GM23338 (cell line): Measurements from ENCODE around the gene SRRD. TPM values are rescaled to one million over a fixed set of nuclear protein-coding genes. Genes with fewer than 3 reads are reported as not detected.

ENCODE experiments used
- ATAC-seq: fragments of 200-7000 bp; cut with Tn5 transposase; 3 replicates; pipeline ENCODE4 v1.9.1; 2020
- DNase-seq: peaks from one replicate; pipeline ENCODE4 v3.0.0-alpha.2; 2015; ENCODE audit warnings: low spot score
- H2AFZ ChIP-seq: fragments of 200-600 bp; sonication (generic); 2 replicates; pipeline ENCODE4 v1.8.0; 2016; ENCODE audit warnings: antibody characterized with exemption, mild to moderate bottlenecking, moderate library complexity
- H3F3A ChIP-seq: fragments of 200-600 bp; sonication (generic); replicated peaks from 2 replicates; pipeline ENCODE4 v1.8.0; 2017; ENCODE audit warnings: antibody characterized with exemption, mixed run types, low read depth
- H3K27ac ChIP-seq: fragments of 200-600 bp; sonication (generic); 2 replicates; pipeline ENCODE4 v1.6.1; 2016; ENCODE audit warnings: low read depth
- H3K27me3 ChIP-seq: fragments of 200-600 bp; sonication (generic); 2 replicates; pipeline ENCODE4 v1.8.0; 2016; ENCODE audit warnings: mild to moderate bottlenecking, mixed run types, moderate library complexity; ENCODE audit not compliant: insufficient read depth
- H3K36me3 ChIP-seq: fragments of 200-600 bp; sonication (generic); 2 replicates; pipeline ENCODE4 v1.8.0; 2016; ENCODE audit warnings: mild to moderate bottlenecking; ENCODE audit not compliant: insufficient read depth
- H3K4me1 ChIP-seq: fragments of 200-600 bp; sonication (generic); 2 replicates; pipeline ENCODE4 v1.8.0; 2016; ENCODE audit warnings: mild to moderate bottlenecking, moderate library complexity; ENCODE audit not compliant: insufficient read depth
- H3K4me2 ChIP-seq: fragments of 200-600 bp; sonication (generic); 2 replicates; pipeline ENCODE4 v1.7.1; 2017; ENCODE audit warnings: mixed run types
- H3K4me3 ChIP-seq: fragments of 200-600 bp; sonication (generic); 2 replicates; pipeline ENCODE4 v1.6.1; 2016; ENCODE audit warnings: mixed run types
- H3K79me2 ChIP-seq: fragments of 200-600 bp; sonication (generic); replicated peaks from 2 replicates; pipeline ENCODE4 v1.8.0; 2017; ENCODE audit warnings: mild to moderate bottlenecking; ENCODE audit not compliant: insufficient read depth
- H3K9me2 ChIP-seq: fragments of 200-600 bp; sonication (generic); 2 replicates; pipeline ENCODE4 v1.8.0; 2017; ENCODE audit not compliant: insufficient read depth
- H4K20me1 ChIP-seq: fragments of 200-600 bp; sonication (generic); replicated peaks from 2 replicates; pipeline ENCODE4 v1.8.0; 2017; ENCODE audit warnings: mild to moderate bottlenecking; ENCODE audit not compliant: insufficient read depth
- H3K27ac Mint-ChIP-seq: 2 replicates; pipeline ENCODE4 v1.8.0; 2020; ENCODE audit warnings: inconsistent platforms, mild to moderate bottlenecking, moderate library complexity, mixed read lengths
- H3K27me3 Mint-ChIP-seq: 3 replicates; pipeline ENCODE4 v1.8.0; 2022; ENCODE audit warnings: low read depth, mild to moderate bottlenecking, moderate library complexity, mixed read lengths, inconsistent platforms; ENCODE audit not compliant: insufficient read depth, poor library complexity
- H3K36me3 Mint-ChIP-seq: 3 replicates; pipeline ENCODE4 v1.8.0; 2021; ENCODE audit warnings: low read depth, mild to moderate bottlenecking, inconsistent platforms, moderate library complexity, mixed read lengths
- H3K4me1 Mint-ChIP-seq: 3 replicates; pipeline ENCODE4 v1.8.0; 2020; ENCODE audit warnings: mild to moderate bottlenecking, inconsistent platforms, mixed read lengths
- H3K4me3 Mint-ChIP-seq: 3 replicates; pipeline ENCODE4 v1.8.0; 2021; ENCODE audit warnings: moderate library complexity, mild to moderate bottlenecking, inconsistent platforms, mixed read lengths
- H3K9me3 Mint-ChIP-seq: 3 replicates; pipeline ENCODE4 v1.8.0; 2020; ENCODE audit warnings: moderate library complexity, mild to moderate bottlenecking, inconsistent platforms, mixed read lengths
- CREB1 ChIP-seq: fragments of 250-450 bp; sonication (Bioruptor Pico); IDR thresholded peaks from 2 replicates; pipeline ENCODE4 v1.5.0; 2020; ENCODE audit warnings: low read depth, mild to moderate bottlenecking, moderate library complexity
- CTCF ChIP-seq, 2 experiments: fragments of 200-600 bp in 1 of 2; sonication (generic) in 1 of 2; conservative IDR thresholded peaks; 2 replicates each; pipeline versions ENCODE4 v1.5.1 to v1.6.1; 2016 to 2017; ENCODE audit warnings: antibody characterized with exemption in 2 of 2, low read depth in 2 of 2, mild to moderate bottlenecking in 2 of 2, moderate library complexity in 1 of 2
- ETS1 ChIP-seq: IDR thresholded peaks from 2 replicates; pipeline ENCODE4 v1.6.1; 2016; ENCODE audit warnings: antibody characterized with exemption
- EZH2 ChIP-seq: fragments of 200-600 bp; sonication (generic); IDR thresholded peaks from one replicate; pipeline ENCODE4 v1.8.0; 2017; ENCODE audit warnings: antibody characterized with exemption, mild to moderate bottlenecking, low read depth; ENCODE audit not compliant: unreplicated experiment
- EZH2phosphoT487 ChIP-seq: fragments of 200-600 bp; sonication (generic); IDR thresholded peaks from one replicate; pipeline ENCODE4 v1.8.1; 2018; ENCODE audit warnings: antibody characterized with exemption; ENCODE audit not compliant: unreplicated experiment
- JUNB ChIP-seq: IDR thresholded peaks from one replicate; pipeline ENCODE4 v1.6.1; 2016; ENCODE audit warnings: antibody characterized with exemption; ENCODE audit not compliant: unreplicated experiment
- NANOG ChIP-seq: IDR thresholded peaks from 2 replicates; pipeline ENCODE4 v1.6.1; 2016; ENCODE audit warnings: antibody characterized with exemption, borderline replicate concordance
- POLR2AphosphoS5 ChIP-seq: IDR thresholded peaks from 2 replicates; pipeline ENCODE4 v1.6.1; 2016; ENCODE audit warnings: antibody characterized with exemption, low read depth
- REST ChIP-seq: IDR thresholded peaks from one replicate; pipeline ENCODE4 v1.6.1; 2018; ENCODE audit warnings: antibody characterized with exemption; ENCODE audit not compliant: unreplicated experiment
- STAT1 ChIP-seq: IDR thresholded peaks from one replicate; pipeline ENCODE4 v1.6.1; 2016; ENCODE audit warnings: antibody characterized with exemption; ENCODE audit not compliant: unreplicated experiment
- ZNF114 ChIP-seq: fragments of 250-450 bp; sonication (Bioruptor Pico); IDR thresholded peaks from 2 replicates; pipeline ENCODE4 v1.5.0; 2020; ENCODE audit warnings: mild to moderate bottlenecking, moderate library complexity
- ZNF331 ChIP-seq: fragments of 250-450 bp; sonication (Bioruptor Pico); IDR thresholded peaks from 2 replicates; pipeline ENCODE4 v1.5.0; 2020; ENCODE audit warnings: low read depth, mild to moderate bottlenecking, moderate library complexity
- ZNF462 ChIP-seq: fragments of 250-450 bp; sonication (Bioruptor Pico); IDR thresholded peaks from 2 replicates; pipeline ENCODE4 v1.5.0; 2020; ENCODE audit warnings: mild to moderate bottlenecking, moderate library complexity
- polyA plus RNA-seq: library from polyadenylated mRNA; unstranded; fragments of >200 nt; fragmentation: Nextera tagmentation; extraction: Ambion mirVana; gene quantifications from 2 replicates; pipeline ENCODE4 v1.2.1, GENCODE V29; 2016
- total RNA-seq: library from RNA; depleted of rRNA; stranded (reverse); fragments of >200 nt; shearing (Covaris generic); gene quantifications from 2 replicates; pipeline ENCODE4 v1.2.3, GENCODE V29; 2014

Gene SRRD
- total and polyA plus RNA-seq, 2 experiments from 2014 or later: 17.8 to 23.2 TPM

GRCh38 chr22:26452236-26453016, 31.3 kb upstream of the SRRD start:
- no peaks in the 10 kb centered on the region for H3K4me1 ChIP-seq
- H3K27ac ChIP-seq: no peak overlapping the region
- peaks cover 7% of the 10 kb centered on the region for H3K27me3 Mint-ChIP-seq
- ATAC-seq (no peak), DNase-seq (no peak)
- H3K36me3 Mint-ChIP-seq: peaks cover 34% of the 10 kb centered on the region
- no peaks in the 10 kb centered on the region for H3K4me1 Mint-ChIP-seq
- H3K4me3 ChIP-seq: no peak overlapping the region
- no peaks in the 10 kb centered on the region for H3F3A ChIP-seq
- no peak overlapping the region for H3K4me2 ChIP-seq
- H3K4me3 Mint-ChIP-seq: no peak overlapping the region
- no peaks in the 10 kb centered on the region for H3K9me3 Mint-ChIP-seq
- H3K27me3 ChIP-seq: no peaks in the 10 kb centered on the region
- H3K9me2 ChIP-seq: no peaks in the 10 kb centered on the region
- H4K20me1 ChIP-seq: no peaks in the 10 kb centered on the region; the same call in none of the 2 replicates
- no peak overlapping the region for H3K27ac Mint-ChIP-seq
- no peaks in the 10 kb centered on the region for H3K79me2 ChIP-seq
- H2AFZ ChIP-seq: no peak overlapping the region
- no peaks in the 10 kb centered on the region; the same call in 1 of the 2 replicates for H3K36me3 ChIP-seq
- TF ChIP-seq EZH2 (no peak), JUNB (no peak), ZNF114 (CRISPR knock-in tag) (no peak), ETS1 (no peak), POLR2AphosphoS5 (no peak), STAT1 (no peak), CTCF (conservative IDR thresholded peaks at IDR 0.05; ENCODE audit: low read depth in 2 of 2) (no peak), REST (no peak), EZH2phosphoT487 (no peak), NANOG (no peak), ZNF331 (CRISPR knock-in tag) (no peak), CREB1 (CRISPR knock-in tag) (no peak), ZNF462 (CRISPR knock-in tag) (no peak)
